GM18907 (cell line): ENCODE results near the gene TBC1D9.
A peak's percentile ranks its signal among the peaks of the same experiment; 100 is the strongest.

Experiments
- ATAC-seq: cut with Tn5 transposase; IDR thresholded peaks from one replicate; pipeline ENCODE4 v1.9.1; 2021; ENCODE audit warnings: mild to moderate bottlenecking, moderate library complexity; ENCODE audit not compliant: unreplicated experiment

Gene TBC1D9

GRCh38 chr4:140628016-140628415 lies 128.2 kb downstream of the TBC1D9 start:
- no peak for ATAC-seq

GRCh38 chr4:140626661-140627376 lies 129.4 kb downstream of the TBC1D9 start:
- ATAC-seq, result no peak

GRCh38 chr4:140622333-140622958 lies 133.7 kb downstream of the TBC1D9 start:
- no peak for ATAC-seq

GRCh38 chr4:140621161-140621560 lies 135.0 kb downstream of the TBC1D9 start:
- ATAC-seq, result no peak

- no peak for ATAC-seq
These were observed 138.5 kb downstream of the TBC1D9 start for GRCh38 chr4:140617499-140618248.

GRCh38 chr4:140615451-140615850 lies 140.7 kb downstream of the TBC1D9 start:
- no peak for ATAC-seq

GRCh38 chr4:140612357-140612756 lies 143.8 kb downstream of the TBC1D9 start:
- no peak for ATAC-seq

- no peak for ATAC-seq
These were observed 144.3 kb downstream of the TBC1D9 start for GRCh38 chr4:140611854-140612253.

- ATAC-seq, result peak; percentile 81
These were observed 146.4 kb downstream of the TBC1D9 start for GRCh38 chr4:140609548-140610425.

GRCh38 chr4:140607852-140608251 lies 148.3 kb downstream of the TBC1D9 start:
- no peak for ATAC-seq

GRCh38 chr4:140604544-140604943 lies 151.6 kb downstream of the TBC1D9 start:
- no peak for ATAC-seq

- no peak for ATAC-seq
These were observed 152.9 kb downstream of the TBC1D9 start for GRCh38 chr4:140603286-140603685.

- ATAC-seq, result no peak
These were observed 153.5 kb downstream of the TBC1D9 start for GRCh38 chr4:140602714-140603113.

- ATAC-seq, result no peak
These were observed 155.8 kb downstream of the TBC1D9 start for GRCh38 chr4:140600408-140600807.

GRCh38 chr4:140595065-140595464 lies 161.1 kb downstream of the TBC1D9 start:
- peak; percentile 64 for ATAC-seq

GRCh38 chr4:140584439-140584838 lies 171.7 kb downstream of the TBC1D9 start:
- no peak for ATAC-seq

GRCh38 chr4:140581078-140581477 lies 175.1 kb downstream of the TBC1D9 start:
- no peak for ATAC-seq

- no peak for ATAC-seq
These were observed 176.9 kb downstream of the TBC1D9 start for GRCh38 chr4:140579278-140579677.

- ATAC-seq, result no peak
These were observed 180.7 kb downstream of the TBC1D9 start for GRCh38 chr4:140575489-140575888.

GRCh38 chr4:140571620-140572019 lies 184.6 kb downstream of the TBC1D9 start:
- ATAC-seq, result no peak
